Astrocyte (in vitro differentiated cells and primary cell): ENCODE data around the gene RMI2. TPM values are rescaled to one million over a fixed set of nuclear protein-coding genes. Genes with fewer than 3 reads are reported as not detected.

Experiments used
- DNase-seq: peaks from one replicate; pipeline ENCODE4 v3.0.0-alpha.2; 2010; ENCODE audit warnings: low read depth
- FAIRE-seq: peaks from 2 replicates; lab custom pipeline; 2011; peaks lifted over from hg19 to GRCh38; lab: Jason Lieb, UNC
- H2AFZ ChIP-seq: 2 replicates; pipeline ENCODE4 v1.6.0; 2012; ENCODE audit warnings: low read depth, low read length, inconsistent platforms
- H3K27ac ChIP-seq: 2 replicates; pipeline ENCODE4 v1.5.1; 2011; ENCODE audit warnings: low read depth, low read length, inconsistent platforms
- H3K27me3 ChIP-seq: 2 replicates; pipeline ENCODE4 v1.6.0; 2011; ENCODE audit warnings: low read length, inconsistent platforms; ENCODE audit not compliant: insufficient read depth
- H3K36me3 ChIP-seq: 2 replicates; pipeline ENCODE4 v1.5.1; 2011; ENCODE audit warnings: low read length, inconsistent platforms; ENCODE audit not compliant: insufficient read depth
- H3K4me1 ChIP-seq: 2 replicates; pipeline ENCODE4 v1.5.1; 2011; ENCODE audit warnings: low read length, inconsistent platforms; ENCODE audit not compliant: insufficient read depth
- H3K4me2 ChIP-seq: 2 replicates; pipeline ENCODE4 v1.6.0; 2012; ENCODE audit warnings: low read length, inconsistent platforms
- H3K4me3 ChIP-seq: 2 replicates; pipeline ENCODE4 v1.5.1; 2011; ENCODE audit warnings: low read depth, mild to moderate bottlenecking, low read length, inconsistent platforms; ENCODE audit not compliant: insufficient read depth
- H3K79me2 ChIP-seq: 2 replicates; pipeline ENCODE4 v1.6.0; 2012; ENCODE audit warnings: mild to moderate bottlenecking, low read length, inconsistent platforms; ENCODE audit not compliant: insufficient read depth
- H3K9ac ChIP-seq: 2 replicates; pipeline ENCODE4 v1.6.0; 2012; ENCODE audit warnings: mild to moderate bottlenecking, low read length, inconsistent platforms
- H3K9me3 ChIP-seq: 2 replicates; pipeline ENCODE4 v1.5.1; 2012; ENCODE audit warnings: low read depth, mild to moderate bottlenecking, low read length, inconsistent platforms; ENCODE audit not compliant: insufficient read depth
- H4K20me1 ChIP-seq: 2 replicates; pipeline ENCODE4 v1.6.0; 2012; ENCODE audit warnings: low read length, inconsistent platforms; ENCODE audit not compliant: insufficient read depth
- H3K27ac Mint-ChIP-seq: one replicate; pipeline ENCODE4 v1.8.0; 2021; ENCODE audit warnings: mild to moderate bottlenecking, mixed read lengths; ENCODE audit not compliant: unreplicated experiment
- H3K27me3 Mint-ChIP-seq: one replicate; pipeline ENCODE4 v1.8.0; 2021; ENCODE audit warnings: low read depth, mixed read lengths; ENCODE audit not compliant: unreplicated experiment
- H3K36me3 Mint-ChIP-seq: one replicate; pipeline ENCODE4 v1.8.0; 2021; ENCODE audit warnings: low read depth, mixed read lengths; ENCODE audit not compliant: unreplicated experiment
- H3K4me1 Mint-ChIP-seq: one replicate; pipeline ENCODE4 v1.8.0; 2021; ENCODE audit warnings: low read depth, mixed read lengths; ENCODE audit not compliant: unreplicated experiment
- H3K4me3 Mint-ChIP-seq: one replicate; pipeline ENCODE4 v1.8.0; 2021; ENCODE audit warnings: mild to moderate bottlenecking, moderate library complexity, mixed read lengths; ENCODE audit not compliant: unreplicated experiment
- H3K9me3 Mint-ChIP-seq: one replicate; pipeline ENCODE4 v1.8.0; 2021; ENCODE audit warnings: mild to moderate bottlenecking, mixed read lengths; ENCODE audit not compliant: unreplicated experiment
- EZH2 ChIP-seq: IDR thresholded peaks from 2 replicates; pipeline ENCODE4 v1.6.1; 2012; ENCODE audit warnings: mild to moderate bottlenecking, low read length, inconsistent platforms; ENCODE audit not compliant: insufficient read depth
- microRNA-seq: library from miRNA; unstranded; fragments of <30 nt; microRNA quantifications from one replicate; pipeline ENCODE4 v1.2.0, GENCODE V29; 2020
- total RNA-seq: library from RNA; stranded (reverse); gene quantifications from 2 replicates; pipeline ENCODE4 v1.2.1, GENCODE V29; 2021
- TF ChIP-seq, protein P1 (sequence below): IDR thresholded peaks from 2 replicates; pipeline ENCODE4 v1.5.1; 2011; ENCODE audit warnings: low read depth, mild to moderate bottlenecking, inconsistent platforms, low read length, moderate library complexity; ENCODE audit not compliant: insufficient read depth

The RMI2 gene
- total RNA-seq, 1 donor from 2014 or later, result 7.8 TPM

DNA sequence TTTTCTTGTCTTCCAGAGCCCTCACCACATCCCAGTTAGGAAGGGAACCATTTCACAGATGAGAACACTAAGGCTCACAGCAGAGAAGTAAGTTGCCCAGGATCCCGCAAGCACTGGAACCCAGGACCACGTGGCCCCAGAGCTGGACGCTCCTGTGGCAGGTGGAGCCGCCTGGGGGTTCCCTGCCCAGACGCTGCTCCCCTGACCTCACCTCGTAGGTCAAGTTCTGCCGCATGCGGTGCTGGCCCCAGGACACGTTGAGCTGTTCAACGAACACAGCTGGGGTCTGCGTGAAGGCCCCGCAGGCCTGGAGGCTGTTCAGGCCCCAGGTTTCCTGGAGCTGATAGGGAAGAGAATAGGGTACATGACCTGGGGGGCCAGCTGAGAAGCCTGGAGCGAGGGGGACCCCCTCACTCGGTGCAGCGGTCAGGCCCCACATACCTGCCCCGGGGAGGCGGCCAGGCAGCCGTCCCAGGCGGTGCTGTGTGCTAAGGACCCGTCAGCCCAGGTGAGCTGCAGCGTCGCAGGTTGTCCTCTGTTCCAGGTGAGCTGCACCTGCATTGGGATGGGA lies 54.1 kb downstream of the RMI2 start:
- no peak overlapping the region for H3K27ac ChIP-seq
- H3K4me3 Mint-ChIP-seq, result no peak overlapping the region
- no peaks in the 10 kb centered on the region for H4K20me1 ChIP-seq

DNA sequence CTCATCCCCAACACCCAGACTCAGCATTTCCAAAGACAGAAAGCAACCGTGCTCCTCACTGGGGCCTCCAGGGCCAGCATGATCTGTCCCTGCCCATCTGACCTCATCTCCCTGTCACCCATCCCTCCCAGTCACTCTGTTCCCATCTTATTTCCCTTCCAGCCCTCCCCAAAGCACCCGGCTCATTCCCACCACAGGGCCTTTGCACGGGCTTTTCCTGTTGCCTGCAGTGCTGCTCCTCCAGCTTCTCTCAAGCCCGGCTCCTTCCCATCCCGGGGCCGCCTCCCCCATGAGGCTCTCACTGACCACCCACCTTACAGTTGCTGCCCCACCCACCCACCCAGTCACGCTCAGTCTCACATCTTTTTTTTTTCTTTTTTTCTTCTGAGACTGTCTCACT lies 54.8 kb downstream of the RMI2 start:
- Mint-ChIP-seq H3K27me3 (peaks cover 38% of the 10 kb centered on the region), H3K9me3 (no peaks in the 10 kb centered on the region), H3K4me3 (no peak overlapping the region), H3K36me3 (no peaks in the 10 kb centered on the region), H3K27ac (no peak overlapping the region), H3K4me1 (no peaks in the 10 kb centered on the region)
- Histone ChIP-seq H3K4me2 (no peak overlapping the region), H3K27ac (no peak overlapping the region), H3K4me1 (no peaks in the 10 kb centered on the region), H3K79me2 (no peaks in the 10 kb centered on the region), H3K27me3 (peaks cover 3% of the 10 kb centered on the region), H3K4me3 (no peak overlapping the region), H3K36me3 (no peaks in the 10 kb centered on the region), H3K9me3 (no peaks in the 10 kb centered on the region), H2AFZ (no peak overlapping the region), H4K20me1 (no peaks in the 10 kb centered on the region), H3K9ac (no peak overlapping the region)
- no peak for FAIRE-seq
- DNase-seq, result no peak
- TF ChIP-seq, protein P1, sequence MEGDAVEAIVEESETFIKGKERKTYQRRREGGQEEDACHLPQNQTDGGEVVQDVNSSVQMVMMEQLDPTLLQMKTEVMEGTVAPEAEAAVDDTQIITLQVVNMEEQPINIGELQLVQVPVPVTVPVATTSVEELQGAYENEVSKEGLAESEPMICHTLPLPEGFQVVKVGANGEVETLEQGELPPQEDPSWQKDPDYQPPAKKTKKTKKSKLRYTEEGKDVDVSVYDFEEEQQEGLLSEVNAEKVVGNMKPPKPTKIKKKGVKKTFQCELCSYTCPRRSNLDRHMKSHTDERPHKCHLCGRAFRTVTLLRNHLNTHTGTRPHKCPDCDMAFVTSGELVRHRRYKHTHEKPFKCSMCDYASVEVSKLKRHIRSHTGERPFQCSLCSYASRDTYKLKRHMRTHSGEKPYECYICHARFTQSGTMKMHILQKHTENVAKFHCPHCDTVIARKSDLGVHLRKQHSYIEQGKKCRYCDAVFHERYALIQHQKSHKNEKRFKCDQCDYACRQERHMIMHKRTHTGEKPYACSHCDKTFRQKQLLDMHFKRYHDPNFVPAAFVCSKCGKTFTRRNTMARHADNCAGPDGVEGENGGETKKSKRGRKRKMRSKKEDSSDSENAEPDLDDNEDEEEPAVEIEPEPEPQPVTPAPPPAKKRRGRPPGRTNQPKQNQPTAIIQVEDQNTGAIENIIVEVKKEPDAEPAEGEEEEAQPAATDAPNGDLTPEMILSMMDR, result no peak
- no peak for TF ChIP-seq EZH2

More for the DNA sequence above, 54.1 kb downstream of the RMI2 start:
- Mint-ChIP-seq H3K9me3 (no peaks in the 10 kb centered on the region), H3K27me3 (peaks cover 33% of the 10 kb centered on the region), H3K27ac (no peak overlapping the region), H3K4me1 (no peaks in the 10 kb centered on the region), H3K36me3 (no peaks in the 10 kb centered on the region)
- Histone ChIP-seq H3K9ac (no peak overlapping the region), H3K79me2 (no peaks in the 10 kb centered on the region), H3K9me3 (no peaks in the 10 kb centered on the region), H3K27me3 (no peaks in the 10 kb centered on the region), H3K4me2 (no peak overlapping the region), H3K36me3 (no peaks in the 10 kb centered on the region), H2AFZ (no peak overlapping the region), H3K4me3 (no peak overlapping the region), H3K4me1 (no peaks in the 10 kb centered on the region)
- FAIRE-seq (no peak), DNase-seq (no peak)
- TF ChIP-seq EZH2, result no peak

Small RNA genes within 50 kb of the gene (microRNA-seq; reads per million reads assigned to microRNA genes)
- gene MIR548H2, result not detected

Other genes starting within 250 kb of the RMI2 start
- gene SOCS1, start 89.3 kb upstream of the RMI2 start, total RNA-seq, result 16.0 and 20.2 TPM in 2 replicates
- gene TNP2, start 76.1 kb upstream of the RMI2 start, total RNA-seq, result not detected in 2 replicates
- gene PRM3, start 71.8 kb upstream of the RMI2 start, total RNA-seq, result not detected in 2 replicates
- not detected in 2 replicates for gene PRM2, start 69.0 kb upstream of the RMI2 start, total RNA-seq
- gene PRM1, start 64.1 kb upstream of the RMI2 start, total RNA-seq, result not detected in 2 replicates
- gene LITAF, start 241.5 kb downstream of the RMI2 start, total RNA-seq, result 113 and 120 TPM in 2 replicates